HUES6 (cell line): ENCODE results near the gene KLB.
"Not testable (repeated sequence)": the region's sequence is repeated elsewhere in the genome, so short reads cannot be mapped to it uniquely, and the experiment has no call there.

Experiments
- H3K27ac ChIP-seq: 2 replicates; pipeline ENCODE4 v1.7.0; 2013; ENCODE audit warnings: low read depth, mild to moderate bottlenecking, low read length, inconsistent platforms
- H3K27me3 ChIP-seq: 2 replicates; pipeline ENCODE4 v1.6.1; 2013; ENCODE audit warnings: low read length; ENCODE audit not compliant: control insufficient read depth, insufficient read depth
- H3K36me3 ChIP-seq: 2 replicates; pipeline ENCODE4 v1.6.1; 2013; ENCODE audit warnings: low read length; ENCODE audit not compliant: control insufficient read depth, insufficient read depth
- H3K4me1 ChIP-seq: 2 replicates; pipeline ENCODE4 v1.6.1; 2013; ENCODE audit warnings: low read length; ENCODE audit not compliant: control insufficient read depth, insufficient read depth
- H3K4me3 ChIP-seq: 2 replicates; pipeline ENCODE4 v1.5.1; 2013; ENCODE audit warnings: low read depth, low read length
- H3K9ac ChIP-seq: one replicate; pipeline ENCODE4 v1.6.1; 2013; ENCODE audit warnings: mild to moderate bottlenecking, low read length
- H3K9me3 ChIP-seq: 2 replicates; pipeline ENCODE4 v1.6.1; 2013; ENCODE audit warnings: low read depth, low read length; ENCODE audit not compliant: control insufficient read depth, insufficient read depth

The KLB gene

DNA sequence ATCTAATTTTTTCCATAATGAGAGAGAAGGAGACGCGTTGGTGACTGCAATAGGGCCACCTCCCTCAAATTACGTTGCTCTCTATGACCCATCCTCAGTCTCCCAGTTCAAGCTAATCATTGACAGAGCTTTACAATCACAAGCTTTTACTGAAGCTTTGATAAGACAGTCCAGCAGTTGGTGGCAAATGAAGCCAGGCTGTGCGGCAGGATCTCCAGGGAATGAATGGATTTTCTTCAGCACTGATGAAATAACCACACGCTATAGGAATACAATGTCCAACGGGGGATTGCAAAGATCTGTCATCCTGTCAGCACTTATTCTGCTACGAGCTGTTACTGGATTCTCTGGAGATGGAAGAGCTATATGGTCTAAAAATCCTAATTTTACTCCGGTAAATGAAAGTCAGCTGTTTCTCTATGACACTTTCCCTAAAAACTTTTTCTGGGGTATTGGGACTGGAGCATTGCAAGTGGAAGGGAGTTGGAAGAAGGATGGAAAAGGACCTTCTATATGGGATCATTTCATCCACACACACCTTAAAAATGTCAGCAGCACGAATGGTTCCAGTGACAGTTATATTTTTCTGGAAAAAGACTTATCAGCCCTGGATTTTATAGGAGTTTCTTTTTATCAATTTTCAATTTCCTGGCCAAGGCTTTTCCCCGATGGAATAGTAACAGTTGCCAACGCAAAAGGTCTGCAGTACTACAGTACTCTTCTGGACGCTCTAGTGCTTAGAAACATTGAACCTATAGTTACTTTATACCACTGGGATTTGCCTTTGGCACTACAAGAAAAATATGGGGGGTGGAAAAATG, at the start of gene KLB:
KLB (plus strand) TSS at position 168 of the 821 bp plus-strand sequence; CDS start at position 188, 20 bp downstream.
- Histone ChIP-seq H3K9me3 (no peaks in the 10 kb centered on the region), H3K36me3 (no peaks in the 10 kb centered on the region), H3K27ac (no peak within 1 kb of the TSS)

DNA sequence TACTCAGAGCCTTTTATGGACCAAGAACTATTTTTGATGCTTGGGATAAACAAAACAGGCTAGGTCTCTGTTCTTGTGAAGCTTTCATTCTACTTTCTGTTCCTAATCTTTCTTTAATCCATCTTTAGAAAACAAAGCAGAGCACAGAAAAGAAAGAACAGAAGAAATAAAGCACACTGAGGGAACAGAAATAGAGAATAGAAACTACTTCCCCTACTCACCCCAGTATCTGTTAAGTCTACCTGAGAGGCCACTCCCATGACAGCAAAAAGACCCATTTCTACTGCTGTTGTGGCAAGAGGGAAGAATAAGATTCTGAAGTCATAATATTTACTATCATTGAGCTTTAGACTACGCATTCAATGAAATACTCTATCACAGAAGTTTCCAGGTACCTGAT, 49.7 kb upstream of the KLB start:
- H3K27me3 ChIP-seq = no peaks in the 10 kb centered on the region
- no peaks in the 10 kb centered on the region for H3K9me3 ChIP-seq
- H3K4me3 ChIP-seq = no peak overlapping the region
- H3K27ac ChIP-seq = no peak overlapping the region
- no peaks in the 10 kb centered on the region for H3K36me3 ChIP-seq
- no peak overlapping the region for H3K9ac ChIP-seq
- H3K4me1 ChIP-seq = no peaks in the 10 kb centered on the region

More for the DNA sequence above, at the start of gene KLB:
- H3K27me3 ChIP-seq = no peaks in the 10 kb centered on the region
- no peak within 1 kb of the TSS for H3K9ac ChIP-seq
- H3K4me3 ChIP-seq = no peak within 1 kb of the TSS
- H3K4me1 ChIP-seq = no peaks in the 10 kb centered on the region

DNA sequence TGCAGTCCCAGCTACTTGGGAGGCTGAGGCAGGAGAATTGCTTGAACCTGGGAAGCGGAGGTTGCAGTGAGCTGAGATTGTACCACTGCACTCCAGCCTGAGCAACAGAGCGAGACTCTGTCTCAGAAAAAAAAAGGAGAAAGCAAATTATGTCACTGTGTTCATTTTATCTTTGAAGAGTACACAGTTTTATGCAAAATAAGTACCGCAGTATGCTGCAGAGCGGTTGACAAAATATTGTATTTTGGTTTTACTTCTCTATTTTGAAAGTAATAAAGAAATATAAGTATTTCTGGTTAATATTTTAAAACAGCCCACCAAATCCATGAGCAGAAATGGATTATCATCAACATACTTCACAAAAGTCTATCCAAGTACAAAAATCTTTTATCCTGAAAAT, 46.1 kb upstream of the KLB start:
- H3K9ac ChIP-seq, H3K4me1 ChIP-seq, H3K4me3 ChIP-seq, H3K27me3 ChIP-seq, H3K9me3 ChIP-seq, H3K36me3 ChIP-seq, H3K27ac ChIP-seq: not testable (repeated sequence)

DNA sequence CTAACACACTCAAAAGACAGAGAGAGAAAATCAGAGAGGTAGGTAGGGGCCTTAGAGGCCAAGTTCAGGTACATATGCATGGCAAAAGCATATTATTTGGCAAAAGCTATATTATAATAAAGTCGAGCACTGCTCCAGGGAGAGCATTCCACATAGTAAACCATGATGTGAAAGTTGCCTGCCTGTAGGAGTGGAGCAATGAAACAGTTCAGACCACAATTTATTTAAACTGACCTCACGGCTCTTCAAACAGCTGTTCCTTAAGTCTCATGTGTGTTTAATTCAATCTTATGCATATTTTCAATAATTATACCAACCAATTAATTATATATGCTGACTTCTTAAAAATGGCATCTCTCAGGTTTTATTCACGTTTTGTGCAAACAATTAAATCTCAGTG, 43.9 kb upstream of the KLB start:
- H3K4me1 ChIP-seq = no peaks in the 10 kb centered on the region
- peaks cover 8% of the 10 kb centered on the region for H3K27me3 ChIP-seq
- no peak overlapping the region for H3K27ac ChIP-seq
- H3K36me3 ChIP-seq = no peaks in the 10 kb centered on the region
- H3K9ac ChIP-seq = no peak overlapping the region
- H3K9me3 ChIP-seq = no peaks in the 10 kb centered on the region
- no peak overlapping the region for H3K4me3 ChIP-seq

DNA sequence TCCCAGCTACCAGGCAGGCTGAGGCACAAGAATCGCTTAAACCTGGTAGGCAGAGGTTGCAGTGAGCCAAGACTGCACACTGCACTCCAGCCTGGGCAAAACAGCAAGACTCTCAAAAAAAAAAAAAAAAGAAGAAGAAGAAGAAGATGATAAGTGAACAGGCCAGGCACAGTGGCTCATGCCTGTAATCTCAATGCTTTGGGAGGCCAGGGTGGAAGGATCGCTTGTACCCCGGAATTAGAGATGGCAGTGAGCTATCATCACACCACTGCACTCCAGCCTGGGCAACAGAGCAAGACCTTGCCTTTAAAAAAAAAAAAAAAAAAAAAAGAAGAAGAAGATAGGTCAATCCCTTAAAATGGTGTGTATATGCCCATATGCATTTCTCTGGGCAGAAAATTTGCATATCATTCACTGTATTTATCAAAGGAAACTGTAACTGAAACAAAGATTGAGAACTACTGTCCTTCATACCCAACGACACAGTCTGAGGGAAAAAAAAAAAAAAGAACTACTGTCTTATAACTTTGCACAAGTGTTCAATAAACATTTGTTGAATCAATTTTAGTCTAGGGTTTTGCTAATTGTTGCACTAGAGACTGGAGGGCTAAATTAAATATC, 42.8 kb upstream of the KLB start:
- Histone ChIP-seq H3K36me3 (no peaks in the 10 kb centered on the region), H3K9ac (no peak overlapping the region), H3K4me1 (no peaks in the 10 kb centered on the region), H3K9me3 (no peaks in the 10 kb centered on the region), H3K4me3 (no peak overlapping the region), H3K27me3 (peaks cover 8% of the 10 kb centered on the region), H3K27ac (no peak overlapping the region)

DNA sequence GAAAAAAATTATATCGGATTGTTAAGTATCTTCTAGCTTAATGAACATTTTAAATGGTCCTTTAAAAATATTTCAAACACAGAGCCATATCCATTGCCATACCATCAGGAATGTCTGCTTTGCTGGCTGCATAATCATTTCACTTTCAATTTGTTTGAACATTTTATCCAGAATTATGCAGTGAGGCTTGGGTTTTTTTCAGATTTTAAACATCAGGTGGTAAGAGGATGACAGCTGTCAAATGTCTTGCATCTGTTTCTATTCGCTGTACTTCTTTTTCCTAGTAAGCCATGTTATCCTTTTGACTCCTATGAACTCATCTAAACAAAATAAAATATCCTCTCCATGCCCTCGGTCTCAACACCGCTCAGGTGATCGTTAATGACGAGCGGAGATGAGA, 41.4 kb upstream of the KLB start:
- H3K4me3 ChIP-seq = peak overlapping the region; percentile 71

DNA sequence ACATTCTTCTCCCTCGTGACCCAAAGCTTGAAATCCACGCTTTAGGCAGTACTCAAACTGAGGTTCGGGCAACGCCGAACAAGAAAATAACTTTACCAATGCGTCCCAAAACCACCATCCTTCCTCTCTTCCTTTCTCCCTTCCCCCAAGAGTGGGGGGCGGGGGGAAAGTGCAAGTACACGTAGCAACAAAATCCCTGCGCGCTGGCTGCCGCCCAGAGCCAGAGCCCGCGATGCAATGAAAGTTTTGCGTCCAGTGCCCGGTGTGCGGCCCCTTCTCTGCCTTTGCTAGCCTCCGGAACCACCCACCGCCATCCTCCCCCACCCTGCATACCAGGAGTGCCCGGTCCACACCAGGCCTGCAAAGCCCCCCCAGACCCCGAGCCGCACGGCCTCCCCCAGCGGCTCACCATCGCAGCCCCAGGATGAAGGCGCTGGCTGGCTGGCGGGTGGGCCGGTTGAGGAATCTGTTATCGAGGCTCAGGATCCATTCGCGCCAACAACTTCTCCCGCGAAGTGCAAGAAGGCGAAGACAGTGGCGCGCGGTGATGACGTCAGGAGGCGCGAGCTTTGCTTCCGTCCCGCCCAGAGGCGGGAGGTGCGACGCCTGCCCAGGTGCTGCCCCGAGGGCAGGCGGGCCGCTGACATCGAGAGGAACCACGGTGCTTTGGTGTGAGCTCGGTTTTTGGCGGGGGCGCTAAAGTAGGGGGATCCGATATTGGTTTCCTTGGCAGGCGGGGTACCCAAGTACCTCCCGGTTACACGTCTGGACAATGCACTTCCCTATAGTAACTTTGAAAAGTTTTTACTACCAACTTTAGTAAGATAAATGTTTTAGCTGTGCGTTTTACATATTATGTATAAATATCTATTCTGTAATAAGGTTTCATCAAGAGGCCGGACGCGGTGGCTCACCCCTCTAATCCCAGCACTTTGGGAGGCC, 40.6 kb upstream of the KLB start, which contains the start of gene RFC1:
RFC1 (minus strand) TSS at position 533 of the 942 bp plus-strand sequence; CDS start at position 412, 121 bp downstream.
- H3K4me1 ChIP-seq = no peaks in the 10 kb centered on the region
- H3K9ac ChIP-seq = peak within 1 kb of the TSS; percentile 94
- H3K36me3 ChIP-seq = no peaks in the 10 kb centered on the region
- peaks cover 8% of the 10 kb centered on the region for H3K27me3 ChIP-seq
- H3K27ac ChIP-seq = peak within 1 kb of the TSS; percentile 96
- H3K4me3 ChIP-seq = peak within 1 kb of the TSS; percentile 71
- peaks cover 7% of the 10 kb centered on the region; the same call in 1 of the 2 replicates for H3K9me3 ChIP-seq

More for the DNA sequence above, 41.4 kb upstream of the KLB start:
- Histone ChIP-seq H3K27me3 (peaks cover 8% of the 10 kb centered on the region), H3K27ac (peak overlapping the region; percentile 96; the same call in 1 of the 2 replicates), H3K4me1 (no peaks in the 10 kb centered on the region), H3K9ac (peak overlapping the region; percentile 94), H3K36me3 (no peaks in the 10 kb centered on the region), H3K9me3 (0 out of 2 replicates have a peak, but pooled peaks cover 2% of the 10 kb centered on the region)

DNA sequence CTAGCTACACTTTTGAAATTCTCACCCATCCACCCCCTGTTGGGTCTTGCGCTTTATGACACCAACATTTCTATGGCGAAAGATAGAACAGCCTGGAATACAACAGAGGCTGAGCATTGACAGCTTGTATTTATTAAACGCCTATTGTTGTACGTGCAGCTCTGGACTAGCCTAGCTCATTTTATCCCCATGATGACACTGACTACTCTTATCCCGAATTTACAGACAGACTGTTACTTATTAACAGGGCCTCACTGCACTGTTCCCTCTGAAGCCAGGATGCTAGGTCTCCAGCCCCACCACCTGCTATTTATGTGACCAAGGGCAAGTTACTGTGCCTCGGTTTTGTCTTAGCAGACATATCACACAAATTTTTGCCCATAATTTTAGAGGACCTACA, 39.6 kb upstream of the KLB start:
- Histone ChIP-seq H3K4me3 (no peak overlapping the region), H3K27ac (no peak overlapping the region), H3K9ac (no peak overlapping the region), H3K9me3 (peaks cover 17% of the 10 kb centered on the region), H3K4me1 (no peaks in the 10 kb centered on the region), H3K27me3 (peaks cover 8% of the 10 kb centered on the region), H3K36me3 (no peaks in the 10 kb centered on the region)

DNA sequence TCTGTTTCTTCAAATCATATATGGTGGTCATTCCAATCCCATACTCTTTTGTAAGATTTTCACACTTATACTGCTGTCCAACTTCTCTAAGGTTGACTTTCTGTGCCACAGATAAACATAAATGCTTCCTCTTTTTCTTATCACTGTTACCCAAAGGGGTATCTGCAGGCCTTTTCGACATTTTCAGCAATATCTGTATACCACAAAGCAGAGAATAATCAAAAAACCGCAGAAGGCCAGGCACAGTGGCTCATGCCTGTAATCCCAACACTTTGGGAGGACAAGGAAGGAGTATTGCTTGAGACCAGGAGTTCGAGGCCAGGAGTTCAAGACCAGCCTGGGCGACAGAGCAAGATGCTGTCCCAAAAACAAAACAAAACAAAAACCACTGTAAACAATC, 37.4 kb upstream of the KLB start:
- Histone ChIP-seq H3K4me1 (no peaks in the 10 kb centered on the region), H3K9me3 (peaks cover 19% of the 10 kb centered on the region), H3K9ac (no peak overlapping the region), H3K27me3 (peaks cover 8% of the 10 kb centered on the region), H3K36me3 (no peaks in the 10 kb centered on the region), H3K4me3 (no peak overlapping the region), H3K27ac (no peak overlapping the region)

DNA sequence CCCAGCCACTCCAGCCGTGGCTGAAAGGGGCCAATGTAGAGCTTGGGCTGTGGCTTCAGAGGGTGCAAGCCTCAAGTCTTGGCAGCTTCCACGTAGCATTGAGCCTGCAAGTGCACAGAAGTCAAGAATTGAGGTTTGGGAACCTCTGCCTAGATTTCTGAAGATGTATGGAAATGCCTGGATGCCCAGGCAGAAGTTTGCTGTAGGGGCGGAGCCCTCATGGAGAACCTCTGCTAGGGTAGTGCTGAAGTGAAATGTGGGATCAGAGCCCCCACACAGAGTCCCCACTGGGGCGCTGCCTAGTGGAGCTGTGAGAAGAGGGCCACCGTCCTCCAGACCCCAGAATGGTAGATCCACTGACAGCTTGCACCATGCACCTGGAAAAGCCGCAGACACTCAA, 35.5 kb upstream of the KLB start:
- not testable (repeated sequence) for H3K27me3 ChIP-seq, H3K4me1 ChIP-seq, H3K9ac ChIP-seq, H3K36me3 ChIP-seq, H3K27ac ChIP-seq, H3K4me3 ChIP-seq
- peaks cover 19% of the 10 kb centered on the region for H3K9me3 ChIP-seq
